Activated naive CD8-positive, alpha-beta T cell treated with anti-CD3 and anti-CD28 coated beads, Interleukin-2, amount 50 U/mL, for 24 hours (primary cell): Measurements from ENCODE around the gene GAB4.
"Not testable (repeated sequence)": the region's sequence is repeated elsewhere in the genome, so short reads cannot be mapped to it uniquely, and the experiment has no call there.

Experiments
- ATAC-seq: fragments of 150-1000 bp; cut with Tn5 transposase; one replicate; pipeline ENCODE4 v1.10.0; 2021
- DNase-seq: peaks from one replicate; pipeline ENCODE4 v3.0.0; 2021
- H3K27ac Mint-ChIP-seq: one replicate; pipeline ENCODE4 v1.8.0; 2021; ENCODE audit warnings: mild to moderate bottlenecking, mixed read lengths
- H3K27me3 Mint-ChIP-seq: one replicate; pipeline ENCODE4 v1.8.0; 2021; ENCODE audit warnings: mixed read lengths
- H3K36me3 Mint-ChIP-seq: one replicate; pipeline ENCODE4 v1.8.0; 2021; ENCODE audit warnings: low read depth, mixed read lengths
- H3K4me1 Mint-ChIP-seq: one replicate; pipeline ENCODE4 v1.8.0; 2021; ENCODE audit warnings: mixed read lengths
- H3K4me3 Mint-ChIP-seq: one replicate; pipeline ENCODE4 v1.8.0; 2021; ENCODE audit warnings: mild to moderate bottlenecking, moderate library complexity, mixed read lengths
- H3K9me3 Mint-ChIP-seq: one replicate; pipeline ENCODE4 v1.8.0; 2021; ENCODE audit warnings: mixed read lengths

Gene GAB4

GRCh38 chr22:16957781-16958180 lies 50.2 kb downstream of the GAB4 start:
- no peaks in the 10 kb centered on the region for H3K27me3 Mint-ChIP-seq
- DNase-seq (no peak), ATAC-seq (no peak)
- no peak overlapping the region for H3K27ac Mint-ChIP-seq
- no peaks in the 10 kb centered on the region for H3K36me3 Mint-ChIP-seq
- H3K4me1 Mint-ChIP-seq, result peaks cover 4% of the 10 kb centered on the region
- H3K4me3 Mint-ChIP-seq, result no peak overlapping the region
- H3K9me3 Mint-ChIP-seq, result no peaks in the 10 kb centered on the region

GRCh38 chr22:16956290-16956689 lies 51.7 kb downstream of the GAB4 start:
- Mint-ChIP-seq H3K36me3 (no peaks in the 10 kb centered on the region), H3K4me1 (peaks cover 4% of the 10 kb centered on the region), H3K4me3 (no peak overlapping the region), H3K27ac (no peak overlapping the region), H3K27me3 (no peaks in the 10 kb centered on the region), H3K9me3 (no peaks in the 10 kb centered on the region)
- no peak for DNase-seq
- no peak for ATAC-seq

GRCh38 chr22:16955678-16956210 lies 52.3 kb downstream of the GAB4 start:
- Mint-ChIP-seq H3K27ac (no peak overlapping the region), H3K4me1 (peaks cover 4% of the 10 kb centered on the region), H3K27me3 (no peaks in the 10 kb centered on the region), H3K4me3 (no peak overlapping the region), H3K9me3 (no peaks in the 10 kb centered on the region), H3K36me3 (no peaks in the 10 kb centered on the region)
- ATAC-seq (no peak), DNase-seq (no peak)

GRCh38 chr22:16955081-16955480 lies 52.9 kb downstream of the GAB4 start:
- no peaks in the 10 kb centered on the region for H3K9me3 Mint-ChIP-seq
- DNase-seq (no peak), ATAC-seq (no peak)
- H3K27ac Mint-ChIP-seq, result no peak overlapping the region
- H3K36me3 Mint-ChIP-seq, result no peaks in the 10 kb centered on the region
- H3K27me3 Mint-ChIP-seq, result no peaks in the 10 kb centered on the region
- peaks cover 6% of the 10 kb centered on the region for H3K4me1 Mint-ChIP-seq
- H3K4me3 Mint-ChIP-seq, result no peak overlapping the region

- Mint-ChIP-seq H3K27ac (no peak overlapping the region), H3K27me3 (no peaks in the 10 kb centered on the region), H3K36me3 (no peaks in the 10 kb centered on the region), H3K4me3 (no peak overlapping the region), H3K4me1 (peaks cover 16% of the 10 kb centered on the region), H3K9me3 (no peaks in the 10 kb centered on the region)
- DNase-seq (no peak), ATAC-seq (no peak)
Measured at GRCh38 chr22:16954060-16954403, 54.0 kb downstream of the GAB4 start.

- Mint-ChIP-seq H3K9me3 (no peaks in the 10 kb centered on the region), H3K27ac (no peak overlapping the region), H3K4me1 (peaks cover 16% of the 10 kb centered on the region), H3K36me3 (no peaks in the 10 kb centered on the region), H3K27me3 (no peaks in the 10 kb centered on the region), H3K4me3 (no peak overlapping the region)
- no peak for ATAC-seq
- no peak for DNase-seq
Measured at GRCh38 chr22:16953206-16954059, 54.6 kb downstream of the GAB4 start.

- Mint-ChIP-seq H3K4me3 (peak overlapping the region; percentile 15), H3K9me3 (no peaks in the 10 kb centered on the region), H3K27me3 (no peaks in the 10 kb centered on the region), H3K36me3 (no peaks in the 10 kb centered on the region), H3K4me1 (peaks cover 13% of the 10 kb centered on the region), H3K27ac (no peak overlapping the region)
- ATAC-seq, result peak; percentile 96
- peak; percentile 16 for DNase-seq
Measured at GRCh38 chr22:16949561-16949960, 58.5 kb downstream of the GAB4 start.

GRCh38 chr22:16937811-16938210 lies 70.2 kb downstream of the GAB4 start:
- no peak for DNase-seq
- no peaks in the 10 kb centered on the region for H3K9me3 Mint-ChIP-seq
- H3K36me3 Mint-ChIP-seq, result no peaks in the 10 kb centered on the region
- H3K4me1 Mint-ChIP-seq, result peaks cover 3% of the 10 kb centered on the region
- H3K27me3 Mint-ChIP-seq, result peaks cover 9% of the 10 kb centered on the region
- no peak overlapping the region for H3K4me3 Mint-ChIP-seq
- ATAC-seq, result no peak
- no peak overlapping the region for H3K27ac Mint-ChIP-seq

GRCh38 chr22:16937209-16937608 lies 70.8 kb downstream of the GAB4 start:
- not testable (repeated sequence) for H3K4me3 Mint-ChIP-seq, ATAC-seq, H3K9me3 Mint-ChIP-seq, H3K27ac Mint-ChIP-seq, H3K36me3 Mint-ChIP-seq, H3K27me3 Mint-ChIP-seq, DNase-seq, H3K4me1 Mint-ChIP-seq

- DNase-seq, result no peak
- Mint-ChIP-seq H3K36me3 (no peaks in the 10 kb centered on the region), H3K4me3 (no peak overlapping the region), H3K4me1 (peaks cover 3% of the 10 kb centered on the region), H3K27me3 (peaks cover 9% of the 10 kb centered on the region), H3K9me3 (no peaks in the 10 kb centered on the region), H3K27ac (no peak overlapping the region)
- no peak for ATAC-seq
Measured at GRCh38 chr22:16936625-16937024, 71.4 kb downstream of the GAB4 start.

- no peak overlapping the region for H3K27ac Mint-ChIP-seq
- peaks cover 9% of the 10 kb centered on the region for H3K27me3 Mint-ChIP-seq
- ATAC-seq (no peak), DNase-seq (no peak)
- H3K4me3 Mint-ChIP-seq, result no peak overlapping the region
- H3K36me3 Mint-ChIP-seq, result no peaks in the 10 kb centered on the region
- H3K4me1 Mint-ChIP-seq, result peaks cover 3% of the 10 kb centered on the region
- H3K9me3 Mint-ChIP-seq, result no peaks in the 10 kb centered on the region
Measured at GRCh38 chr22:16935209-16935608, 72.8 kb downstream of the GAB4 start.

GRCh38 chr22:16933291-16934282 lies 74.4 kb downstream of the GAB4 start:
- no peaks in the 10 kb centered on the region for H3K36me3 Mint-ChIP-seq
- no peak for DNase-seq
- H3K4me3 Mint-ChIP-seq, result no peak overlapping the region
- peaks cover 6% of the 10 kb centered on the region for H3K27me3 Mint-ChIP-seq
- no peak overlapping the region for H3K27ac Mint-ChIP-seq
- no peaks in the 10 kb centered on the region for H3K9me3 Mint-ChIP-seq
- no peak for ATAC-seq
- H3K4me1 Mint-ChIP-seq, result peaks cover 3% of the 10 kb centered on the region

- Mint-ChIP-seq H3K27me3 (peaks cover 12% of the 10 kb centered on the region), H3K9me3 (no peaks in the 10 kb centered on the region), H3K4me1 (peaks cover 3% of the 10 kb centered on the region), H3K27ac (no peak overlapping the region), H3K36me3 (no peaks in the 10 kb centered on the region), H3K4me3 (no peak overlapping the region)
- ATAC-seq (no peak), DNase-seq (no peak)
Measured at GRCh38 chr22:16932577-16932976, 75.4 kb downstream of the GAB4 start.

- Mint-ChIP-seq H3K4me3 (no peak overlapping the region), H3K27me3 (peaks cover 14% of the 10 kb centered on the region), H3K36me3 (no peaks in the 10 kb centered on the region), H3K4me1 (no peaks in the 10 kb centered on the region), H3K9me3 (no peaks in the 10 kb centered on the region), H3K27ac (no peak overlapping the region)
- DNase-seq, result no peak
- no peak for ATAC-seq
Measured at GRCh38 chr22:16925407-16925966, 82.5 kb downstream of the GAB4 start.
